Measurements from ENCODE around the gene FCAMR. TPM values are rescaled to one million over a fixed set of nuclear protein-coding genes. Genes with fewer than 3 reads are reported as not detected.

FCAMR gene
- total RNA-seq, 1 donor from 2014 or later, result not detected

DNA sequence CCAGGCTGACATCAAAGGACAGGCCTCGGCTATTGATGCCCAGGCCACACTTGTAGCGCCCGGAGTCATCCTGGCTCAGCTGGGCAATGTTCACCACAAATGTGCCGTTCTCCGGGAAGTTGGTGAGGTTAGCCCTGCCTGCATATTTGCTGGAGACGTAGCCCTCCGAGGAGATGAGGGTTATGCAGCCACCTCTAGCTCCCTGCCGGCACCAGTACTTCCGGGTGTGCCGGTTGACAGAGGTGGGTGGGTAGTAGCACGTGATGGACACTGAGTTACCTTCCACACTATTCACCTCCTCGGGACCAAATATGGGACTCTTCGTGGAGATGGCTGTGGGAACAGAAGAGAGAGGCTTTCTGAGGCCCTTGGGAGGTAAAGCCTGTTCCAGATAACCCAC lies 31.1 kb downstream of the FCAMR start:
- Histone ChIP-seq H3K36me3 (ENCODE audit: control insufficient read depth, insufficient read depth, low read length) (no peaks in the 10 kb centered on the region), H3K27me3 (ENCODE audit: control insufficient read depth, insufficient read depth, low read length) (no peaks in the 10 kb centered on the region), H3K4me3 (ENCODE audit: low read depth, low read length) (no peak overlapping the region)
- FAIRE-seq (no peak), DNase-seq (ENCODE audit: low read depth) (no peak)
- no peak for TF ChIP-seq CTCF (IDR thresholded peaks at IDR 0.05; ENCODE audit: insufficient read depth, low read length, severe bottlenecking)

GRCh38 chr1:206937425-206937824 lies 32.8 kb downstream of the FCAMR start:
- TF ChIP-seq CTCF (IDR thresholded peaks at IDR 0.05; ENCODE audit: insufficient read depth, low read length, severe bottlenecking), result no peak
- no peak for DNase-seq (ENCODE audit: low read depth)
- no peaks in the 10 kb centered on the region for H3K36me3 ChIP-seq (ENCODE audit: control insufficient read depth, insufficient read depth, low read length)
- H3K4me3 ChIP-seq (ENCODE audit: low read depth, low read length), result no peak overlapping the region
- no peaks in the 10 kb centered on the region for H3K27me3 ChIP-seq (ENCODE audit: control insufficient read depth, insufficient read depth, low read length)
- FAIRE-seq, result no peak

DNA sequence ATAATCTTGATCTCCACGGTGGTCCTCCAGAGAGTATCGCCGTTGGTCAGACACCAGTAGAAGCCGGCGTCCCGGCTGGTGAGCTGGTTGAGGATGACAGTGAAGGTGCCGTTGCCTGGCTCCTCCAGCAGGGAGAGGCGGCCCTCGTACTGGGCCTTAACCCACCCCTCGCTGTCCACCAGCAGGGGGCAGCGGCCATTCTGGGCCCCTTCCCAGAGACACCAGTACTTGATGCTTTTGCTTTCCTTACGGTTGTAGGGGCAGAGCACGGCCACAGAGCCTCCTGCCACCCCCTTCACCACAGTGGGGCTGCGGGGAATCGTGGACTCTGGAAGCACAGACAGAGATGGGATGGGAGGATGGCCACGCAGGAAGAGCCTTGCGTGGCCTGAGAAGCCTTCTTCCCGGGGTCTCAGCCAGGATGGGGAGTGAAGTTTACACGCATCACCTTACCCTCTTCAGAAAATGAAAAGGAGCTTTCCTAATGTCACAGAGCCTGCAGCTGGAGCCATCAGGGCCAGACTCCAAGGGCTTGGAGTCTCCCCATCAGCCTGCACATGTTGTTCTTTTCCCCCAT lies 34.7 kb downstream of the FCAMR start:
- TF ChIP-seq CTCF (IDR thresholded peaks at IDR 0.05; ENCODE audit: insufficient read depth, low read length, severe bottlenecking), result peak; percentile 22
- FAIRE-seq (no peak), DNase-seq (ENCODE audit: low read depth) (no peak)
- Histone ChIP-seq H3K4me3 (ENCODE audit: low read depth, low read length) (no peak overlapping the region), H3K36me3 (ENCODE audit: control insufficient read depth, insufficient read depth, low read length) (no peaks in the 10 kb centered on the region), H3K27me3 (ENCODE audit: control insufficient read depth, insufficient read depth, low read length) (no peaks in the 10 kb centered on the region)

GRCh38 chr1:206933333-206933945 lies 36.8 kb downstream of the FCAMR start:
- peak; percentile 41 for TF ChIP-seq CTCF (IDR thresholded peaks at IDR 0.05; ENCODE audit: insufficient read depth, low read length, severe bottlenecking)
- Histone ChIP-seq H3K27me3 (ENCODE audit: control insufficient read depth, insufficient read depth, low read length) (no peaks in the 10 kb centered on the region), H3K4me3 (ENCODE audit: low read depth, low read length) (no peak overlapping the region), H3K36me3 (ENCODE audit: control insufficient read depth, insufficient read depth, low read length) (no peaks in the 10 kb centered on the region)
- DNase-seq (ENCODE audit: low read depth) (no peak), FAIRE-seq (no peak)

DNA sequence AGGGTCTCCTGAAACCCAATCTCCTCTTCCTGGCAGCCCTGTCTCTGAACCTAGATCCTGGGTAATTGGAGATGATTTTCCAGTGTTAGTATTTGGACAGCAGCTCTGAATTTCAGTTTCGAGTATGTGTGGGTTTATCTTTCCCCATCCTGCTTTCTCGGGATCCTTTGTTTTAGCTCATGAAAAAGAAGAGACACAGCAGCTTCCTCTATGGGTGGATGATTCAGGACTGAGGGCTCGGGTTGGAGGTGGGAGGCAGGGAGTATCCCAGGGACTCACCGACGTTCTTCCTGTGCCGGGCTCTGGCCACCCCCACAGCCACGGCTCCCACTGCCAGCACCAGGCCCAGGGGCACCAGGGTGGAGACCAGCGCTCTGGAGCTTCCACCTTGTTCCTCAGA lies 38.1 kb downstream of the FCAMR start:
- DNase-seq (ENCODE audit: low read depth) (no peak), FAIRE-seq (no peak)
- no peaks in the 10 kb centered on the region for H3K27me3 ChIP-seq (ENCODE audit: control insufficient read depth, insufficient read depth, low read length)
- no peak overlapping the region for H3K4me3 ChIP-seq (ENCODE audit: low read depth, low read length)
- H3K36me3 ChIP-seq (ENCODE audit: control insufficient read depth, insufficient read depth, low read length), result no peaks in the 10 kb centered on the region
- no peak for TF ChIP-seq CTCF (IDR thresholded peaks at IDR 0.05; ENCODE audit: insufficient read depth, low read length, severe bottlenecking)

DNA sequence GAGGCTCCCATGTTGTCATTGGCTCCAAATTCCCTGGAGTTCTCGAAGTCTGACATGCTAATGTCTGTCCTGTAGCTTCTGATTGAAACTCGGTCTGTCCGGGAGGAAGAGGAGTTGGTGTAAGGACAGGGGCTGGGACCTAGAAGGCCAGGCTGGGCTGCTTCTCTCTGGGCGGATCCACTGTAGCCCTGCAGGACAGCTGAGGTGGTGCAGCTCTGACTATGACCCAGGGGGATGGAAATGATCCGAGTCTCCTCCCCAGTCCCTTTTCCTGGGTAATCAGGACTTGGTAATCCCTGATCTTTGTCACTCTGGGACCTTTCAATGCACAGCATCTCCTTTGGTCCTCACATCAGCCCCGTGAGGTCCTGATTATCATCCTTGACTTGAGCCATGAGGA lies 38.6 kb downstream of the FCAMR start:
- FAIRE-seq, result no peak
- Histone ChIP-seq H3K27me3 (ENCODE audit: control insufficient read depth, insufficient read depth, low read length) (no peaks in the 10 kb centered on the region), H3K4me3 (ENCODE audit: low read depth, low read length) (no peak overlapping the region), H3K36me3 (ENCODE audit: control insufficient read depth, insufficient read depth, low read length) (no peaks in the 10 kb centered on the region)
- no peak for DNase-seq (ENCODE audit: low read depth)
- TF ChIP-seq CTCF (IDR thresholded peaks at IDR 0.05; ENCODE audit: insufficient read depth, low read length, severe bottlenecking), result no peak

Data from bronchial epithelial cell (primary cell).